GM10266 (cell line): ENCODE measurements around the gene MLX.
"Not testable (repeated sequence)": the region's sequence is repeated elsewhere in the genome, so short reads cannot be mapped to it uniquely, and the experiment has no call there.

Experiments
- DNase-seq: peaks from one replicate; pipeline ENCODE4 v3.0.0; 2012; ENCODE audit errors: extremely low spot score
- CTCF ChIP-seq: IDR thresholded peaks from 2 replicates; pipeline ENCODE4 v1.5.1; 2012; ENCODE audit warnings: mild to moderate bottlenecking, low read depth; ENCODE audit not compliant: control insufficient read depth, insufficient read depth; ENCODE audit errors: missing control alignments

The MLX gene

DNA sequence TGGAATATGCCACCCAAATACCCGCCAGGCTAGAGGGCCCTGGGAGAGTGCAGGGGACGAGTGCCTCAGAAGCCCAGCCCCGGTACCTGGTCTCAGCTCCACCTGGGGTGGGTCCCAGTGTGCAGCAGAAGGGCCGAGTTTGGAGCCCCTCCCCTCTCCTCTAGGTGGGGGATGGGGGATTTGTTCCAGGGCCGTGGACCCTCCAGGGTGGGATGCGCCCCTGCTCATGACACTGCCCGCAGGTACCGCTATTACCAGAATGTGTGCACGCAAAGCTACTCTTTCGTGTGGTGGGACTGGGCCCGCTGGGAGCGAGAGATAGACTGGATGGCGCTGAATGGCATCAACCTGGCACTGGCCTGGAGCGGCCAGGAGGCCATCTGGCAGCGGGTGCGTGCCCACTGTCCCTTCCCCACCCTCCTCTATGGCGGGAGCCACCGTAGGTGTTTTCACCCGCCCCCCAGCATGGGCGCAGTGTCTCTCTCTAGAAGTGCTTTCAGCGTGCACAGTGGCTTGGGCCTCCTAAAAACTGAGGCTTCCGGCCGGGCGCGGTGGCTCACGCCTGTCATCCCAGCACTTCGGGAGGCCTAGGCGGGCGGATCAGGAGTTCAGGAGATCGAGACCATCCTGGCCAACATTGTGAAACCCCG lies 29.6 kb upstream of the MLX start:
- DNase-seq = no peak
- no peak for TF ChIP-seq CTCF

- DNase-seq = no peak
- no peak for TF ChIP-seq CTCF
Measured at GRCh38 chr17:42537826-42538451, 29.0 kb upstream of the MLX start.

DNA sequence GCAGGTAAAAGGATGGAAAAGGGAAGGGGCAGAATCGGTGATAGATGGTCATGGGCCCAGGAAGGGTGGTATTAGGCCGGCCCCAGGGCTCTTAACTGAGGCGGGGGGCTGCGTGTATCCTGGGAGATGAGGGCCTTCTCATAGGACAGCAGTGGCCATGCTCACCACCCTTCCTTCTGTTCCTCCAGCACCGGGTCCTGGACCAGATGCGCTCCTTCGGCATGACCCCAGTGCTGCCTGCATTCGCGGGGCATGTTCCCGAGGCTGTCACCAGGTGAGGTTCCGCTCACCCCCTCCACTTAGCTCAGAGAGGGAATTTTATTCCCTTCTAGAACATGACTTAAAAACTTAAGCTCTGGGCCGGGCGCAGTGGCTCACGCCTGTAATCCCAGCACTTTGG lies 28.4 kb upstream of the MLX start:
- TF ChIP-seq CTCF = no peak

DNA sequence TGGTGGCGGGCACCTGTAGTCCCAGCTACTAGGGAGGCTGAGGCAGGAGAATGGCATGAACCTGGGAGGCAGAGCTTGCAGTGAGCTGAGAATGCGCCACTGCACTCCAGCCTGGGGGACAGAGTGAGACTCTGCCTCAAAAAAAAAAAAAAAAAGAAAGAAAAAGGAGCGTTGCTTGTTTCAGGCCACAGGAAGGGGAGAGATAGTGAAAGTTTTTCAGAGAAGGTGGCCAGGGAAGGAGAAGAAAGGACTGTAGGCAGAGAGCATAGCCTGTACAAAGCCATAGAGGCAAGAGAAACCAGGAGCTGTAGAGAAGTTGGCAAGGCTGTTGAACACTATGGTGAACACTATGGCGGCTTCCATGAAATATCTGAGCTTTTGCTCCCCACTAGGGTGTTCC lies 26.3 kb upstream of the MLX start:
- not testable (repeated sequence) for DNase-seq

More for the DNA sequence above, 28.4 kb upstream of the MLX start:
- no peak for DNase-seq

DNA sequence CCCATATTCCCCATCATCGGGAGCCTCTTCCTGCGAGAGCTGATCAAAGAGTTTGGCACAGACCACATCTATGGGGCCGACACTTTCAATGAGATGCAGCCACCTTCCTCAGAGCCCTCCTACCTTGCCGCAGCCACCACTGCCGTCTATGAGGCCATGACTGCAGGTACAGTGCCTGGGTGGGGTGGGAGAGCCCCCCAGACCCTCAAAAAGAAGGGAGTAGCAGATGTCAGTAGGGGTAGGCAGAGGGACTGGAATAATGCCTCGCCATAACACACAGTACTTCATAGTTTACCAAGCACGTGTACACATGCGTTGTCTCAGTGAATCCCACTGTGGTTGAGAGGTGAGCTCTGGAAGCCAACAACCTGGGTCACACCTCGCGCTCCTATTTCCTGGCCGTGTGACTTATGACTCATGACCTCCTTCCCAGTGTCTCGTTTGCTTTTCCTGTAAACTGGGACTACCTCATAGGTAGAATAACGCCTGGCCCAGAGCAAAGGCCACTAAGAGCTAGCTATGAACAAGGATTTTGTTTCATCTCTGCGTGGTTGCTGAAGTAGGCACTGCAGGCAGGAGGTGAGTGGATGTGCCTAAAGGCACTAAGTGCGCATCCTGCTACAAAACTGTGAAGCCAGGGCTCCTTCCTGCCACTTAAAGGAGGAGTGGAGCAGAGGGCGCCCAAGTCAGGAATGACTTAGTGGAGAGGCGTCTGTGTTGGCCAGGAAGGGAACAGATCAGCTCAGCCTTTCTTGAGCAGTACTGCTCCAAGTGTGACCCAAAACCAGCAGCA lies 25.7 kb upstream of the MLX start:
- no peak for DNase-seq
- TF ChIP-seq CTCF = no peak

DNA sequence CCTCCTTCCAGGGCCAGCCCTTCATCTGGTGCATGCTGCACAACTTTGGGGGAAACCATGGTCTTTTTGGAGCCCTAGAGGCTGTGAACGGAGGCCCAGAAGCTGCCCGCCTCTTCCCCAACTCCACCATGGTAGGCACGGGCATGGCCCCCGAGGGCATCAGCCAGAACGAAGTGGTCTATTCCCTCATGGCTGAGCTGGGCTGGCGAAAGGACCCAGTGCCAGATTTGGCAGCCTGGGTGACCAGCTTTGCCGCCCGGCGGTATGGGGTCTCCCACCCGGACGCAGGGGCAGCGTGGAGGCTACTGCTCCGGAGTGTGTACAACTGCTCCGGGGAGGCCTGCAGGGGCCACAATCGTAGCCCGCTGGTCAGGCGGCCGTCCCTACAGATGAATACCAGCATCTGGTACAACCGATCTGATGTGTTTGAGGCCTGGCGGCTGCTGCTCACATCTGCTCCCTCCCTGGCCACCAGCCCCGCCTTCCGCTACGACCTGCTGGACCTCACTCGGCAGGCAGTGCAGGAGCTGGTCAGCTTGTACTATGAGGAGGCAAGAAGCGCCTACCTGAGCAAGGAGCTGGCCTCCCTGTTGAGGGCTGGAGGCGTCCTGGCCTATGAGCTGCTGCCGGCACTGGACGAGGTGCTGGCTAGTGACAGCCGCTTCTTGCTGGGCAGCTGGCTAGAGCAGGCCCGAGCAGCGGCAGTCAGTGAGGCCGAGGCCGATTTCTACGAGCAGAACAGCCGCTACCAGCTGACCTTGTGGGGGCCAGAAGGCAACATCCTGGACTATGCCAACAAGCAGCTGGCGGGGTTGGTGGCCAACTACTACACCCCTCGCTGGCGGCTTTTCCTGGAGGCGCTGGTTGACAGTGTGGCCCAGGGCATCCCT lies 23.5 kb upstream of the MLX start:
- DNase-seq = no peak
- no peak for TF ChIP-seq CTCF

DNA sequence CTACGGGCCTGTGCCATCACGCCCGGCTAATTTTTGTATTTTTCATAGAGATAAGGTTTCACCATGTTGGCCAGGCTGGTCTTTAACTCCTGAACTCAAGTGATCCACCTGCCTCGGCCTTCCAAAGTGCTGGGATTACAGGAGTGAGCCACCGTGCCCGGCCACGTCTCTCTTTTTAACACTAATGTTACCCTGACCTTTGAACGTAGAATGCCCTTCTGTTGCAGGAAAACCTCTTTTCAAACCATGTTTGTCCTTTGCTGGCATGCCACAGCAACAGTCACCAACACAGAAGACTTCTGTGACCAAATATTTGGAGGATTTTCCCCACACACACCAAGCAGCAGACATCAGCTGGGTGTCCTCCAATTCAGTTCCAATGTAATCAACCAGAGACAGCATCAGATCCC lies 22.0 kb upstream of the MLX start:
- TF ChIP-seq CTCF = no peak
- no peak for DNase-seq

GRCh38 chr17:42545755-42546505 lies 21.0 kb upstream of the MLX start:
- not testable (repeated sequence) for DNase-seq
